HEK293 (cell line): Measurements from ENCODE around the gene KRTAP12-3.
A peak's percentile ranks its signal among the peaks of the same experiment; 100 is the strongest.

Experiments used
- CTCF ChIA-PET: fragments of 350-600 bp; formaldehyde crosslinking; extraction: SDS; loops from one replicate; lab custom pipeline; 2021; ENCODE audit warnings: antibody characterized with exemption; lab: Yijun Ruan, JAX
- POLR2A ChIA-PET: fragments of 300-600 bp; formaldehyde crosslinking; extraction: SDS; loops from one replicate; lab custom pipeline; 2020; ENCODE audit warnings: antibody characterized with exemption, inconsistent platforms; lab: Yijun Ruan, JAX
- H3K27ac ChIP-seq: fragments of 200-500 bp; sonication (Bioruptor generic); 2 replicates; pipeline ENCODE4 v1.5.1; 2014; ENCODE audit warnings: low read depth, low read length, control low read depth, inconsistent platforms; ENCODE audit errors: extremely low read depth
- H3K36me3 ChIP-seq, 2 experiments: fragments of 200-500 bp in 1 of 2; sonication (Bioruptor generic) in 1 of 2; 1 replicate in 1 of 2; 2 replicates in 1 of 2; pipeline ENCODE4 v1.5.1; 2014 to 2017; ENCODE audit warnings: inconsistent platforms in 2 of 2, low read length in 2 of 2; ENCODE audit not compliant: control insufficient read depth in 2 of 2, insufficient read depth in 1 of 2
- H3K4me1 ChIP-seq: fragments of 200-500 bp; sonication (Bioruptor generic); 2 replicates; pipeline ENCODE4 v1.5.1; 2014; ENCODE audit warnings: mild to moderate bottlenecking, low read length, inconsistent platforms; ENCODE audit not compliant: control insufficient read depth, insufficient read depth
- H3K4me3 ChIP-seq: 2 replicates; pipeline ENCODE4 v1.5.1; 2011; ENCODE audit warnings: low read depth, mild to moderate bottlenecking, control low read depth, low read length, moderate library complexity
- H3K9me3 ChIP-seq: fragments of 200-500 bp; sonication (Bioruptor generic); 2 replicates; pipeline ENCODE4 v1.5.1; 2014; ENCODE audit warnings: low read depth, low read length, inconsistent platforms; ENCODE audit not compliant: control insufficient read depth, insufficient read depth
- GLIS1 ChIP-seq: fragments of 450-650 bp; formaldehyde crosslinking; IDR thresholded peaks from 2 replicates; pipeline ENCODE4 v1.5.1; 2016; ENCODE audit warnings: missing biosample characterization, missing genetic modification characterization
- HOXD13 ChIP-seq: sonication (generic); formaldehyde crosslinking; IDR thresholded peaks from 2 replicates; pipeline ENCODE4 v1.8.0; 2022; ENCODE audit warnings: missing genetic modification reagents, borderline replicate concordance
- KLF1 ChIP-seq: fragments of 450-650 bp; formaldehyde crosslinking; IDR thresholded peaks from 2 replicates; pipeline ENCODE4 v1.5.1; 2016; ENCODE audit warnings: missing biosample characterization, missing genetic modification characterization
- KLF16 ChIP-seq: fragments of 450-650 bp; formaldehyde crosslinking; IDR thresholded peaks from 2 replicates; pipeline ENCODE4 v1.5.1; 2017; ENCODE audit warnings: missing biosample characterization, missing genetic modification characterization
- PRDM1 ChIP-seq: fragments of 450-650 bp; formaldehyde crosslinking; IDR thresholded peaks from 2 replicates; pipeline ENCODE4; 2016; ENCODE audit warnings: missing biosample characterization, missing genetic modification characterization
- REPIN1 ChIP-seq: fragments of 450-650 bp; formaldehyde crosslinking; IDR thresholded peaks from 2 replicates; pipeline ENCODE4 v1.5.1; 2017; ENCODE audit warnings: missing biosample characterization, missing genetic modification characterization, low read depth
- SETDB1 ChIP-seq: IDR thresholded peaks from one replicate; pipeline ENCODE4 v1.6.1; 2017; ENCODE audit warnings: mild to moderate bottlenecking, low read length, moderate library complexity, mixed read lengths; ENCODE audit not compliant: insufficient read length
- SP2 ChIP-seq: fragments of 450-650 bp; formaldehyde crosslinking; IDR thresholded peaks from 2 replicates; pipeline ENCODE4 v1.5.1; 2016; ENCODE audit warnings: missing biosample characterization, missing genetic modification characterization
- TRIM28 ChIP-seq: IDR thresholded peaks from 2 replicates; pipeline ENCODE4 v1.6.1; 2011; ENCODE audit warnings: low read length, control low read depth, borderline replicate concordance
- WT1 ChIP-seq: fragments of 450-650 bp; formaldehyde crosslinking; IDR thresholded peaks from 2 replicates; pipeline ENCODE4 v1.5.1; 2016; ENCODE audit warnings: missing biosample characterization, missing genetic modification characterization
- YY1 ChIP-seq: fragments of 450-650 bp; formaldehyde crosslinking; IDR thresholded peaks from 2 replicates; pipeline ENCODE4 v1.5.1; 2018; ENCODE audit warnings: missing biosample characterization, missing genetic modification characterization
- ZBTB17 ChIP-seq: fragments of 450-650 bp; formaldehyde crosslinking; IDR thresholded peaks from 2 replicates; pipeline ENCODE4 v1.5.1; 2016; ENCODE audit warnings: missing biosample characterization, missing genetic modification characterization
- ZBTB20 ChIP-seq: fragments of 450-650 bp; formaldehyde crosslinking; IDR thresholded peaks from 2 replicates; pipeline ENCODE4 v1.5.1; 2016; ENCODE audit warnings: missing biosample characterization, missing genetic modification characterization
- ZFP37 ChIP-seq: fragments of 450-650 bp; formaldehyde crosslinking; IDR thresholded peaks from 2 replicates; pipeline ENCODE4 v1.5.1; 2016; ENCODE audit warnings: missing biosample characterization, missing genetic modification characterization
- ZNF24 ChIP-seq: fragments of 450-650 bp; formaldehyde crosslinking; IDR thresholded peaks from 2 replicates; pipeline ENCODE4 v1.5.1; 2016; ENCODE audit warnings: missing biosample characterization, missing genetic modification characterization
- ZNF423 ChIP-seq: fragments of 450-650 bp; formaldehyde crosslinking; IDR thresholded peaks from 2 replicates; pipeline ENCODE4 v1.5.1; 2016; ENCODE audit warnings: missing biosample characterization, missing genetic modification characterization
- ZNF426 ChIP-seq: fragments of 450-650 bp; formaldehyde crosslinking; IDR thresholded peaks from 2 replicates; pipeline ENCODE4 v1.5.1; 2017; ENCODE audit warnings: missing biosample characterization, missing genetic modification characterization, mild to moderate bottlenecking, inconsistent platforms, moderate library complexity
- ZNF510 ChIP-seq: fragments of 450-650 bp; formaldehyde crosslinking; IDR thresholded peaks from 2 replicates; pipeline ENCODE4 v1.5.1; 2018; ENCODE audit warnings: mild to moderate bottlenecking, missing genetic modification characterization, missing biosample characterization; ENCODE audit not compliant: insufficient replicate concordance
- ZNF548 ChIP-seq: fragments of 450-650 bp; formaldehyde crosslinking; IDR thresholded peaks from 2 replicates; pipeline ENCODE4 v1.5.1; 2016; ENCODE audit warnings: missing biosample characterization, missing genetic modification characterization
- ZNF549 ChIP-seq: fragments of 450-650 bp; IDR thresholded peaks from 2 replicates; pipeline ENCODE4 v1.5.1; 2018; ENCODE audit warnings: missing biosample characterization, missing genetic modification characterization, mild to moderate bottlenecking, inconsistent platforms, moderate library complexity
- ZNF561 ChIP-seq: fragments of 450-650 bp; IDR thresholded peaks from 2 replicates; pipeline ENCODE4 v1.5.1; 2018; ENCODE audit warnings: missing biosample characterization, missing genetic modification characterization, borderline replicate concordance
- ZNF677 ChIP-seq: fragments of 450-650 bp; IDR thresholded peaks from 2 replicates; pipeline ENCODE4 v1.5.0; 2018; ENCODE audit warnings: missing biosample characterization, mild to moderate bottlenecking, missing genetic modification characterization, moderate library complexity
- ZSCAN23 ChIP-seq: fragments of 450-650 bp; formaldehyde crosslinking; IDR thresholded peaks from 2 replicates; pipeline ENCODE4 v1.5.1; 2016; ENCODE audit warnings: missing biosample characterization, missing genetic modification characterization
- TF ChIP-seq, protein P1 (sequence below): fragments of 450-650 bp; formaldehyde crosslinking; IDR thresholded peaks from 2 replicates; pipeline ENCODE4 v1.5.1; 2016; ENCODE audit warnings: missing biosample characterization, missing genetic modification characterization
- TF ChIP-seq, protein P2 (sequence below): fragments of 450-650 bp; formaldehyde crosslinking; IDR thresholded peaks from 2 replicates; pipeline ENCODE4 v1.5.1; 2016; ENCODE audit warnings: missing biosample characterization, missing genetic modification characterization
- TF ChIP-seq, protein P3 (sequence below): fragments of 450-650 bp; formaldehyde crosslinking; IDR thresholded peaks from 2 replicates; pipeline ENCODE4 v1.5.1; 2016; ENCODE audit warnings: missing biosample characterization, missing genetic modification characterization
- TF ChIP-seq, protein P4 (sequence below): fragments of 450-650 bp; IDR thresholded peaks from 2 replicates; pipeline ENCODE4 v1.5.1; 2018; ENCODE audit warnings: missing biosample characterization, mild to moderate bottlenecking, missing genetic modification characterization

Gene KRTAP12-3

DNA sequence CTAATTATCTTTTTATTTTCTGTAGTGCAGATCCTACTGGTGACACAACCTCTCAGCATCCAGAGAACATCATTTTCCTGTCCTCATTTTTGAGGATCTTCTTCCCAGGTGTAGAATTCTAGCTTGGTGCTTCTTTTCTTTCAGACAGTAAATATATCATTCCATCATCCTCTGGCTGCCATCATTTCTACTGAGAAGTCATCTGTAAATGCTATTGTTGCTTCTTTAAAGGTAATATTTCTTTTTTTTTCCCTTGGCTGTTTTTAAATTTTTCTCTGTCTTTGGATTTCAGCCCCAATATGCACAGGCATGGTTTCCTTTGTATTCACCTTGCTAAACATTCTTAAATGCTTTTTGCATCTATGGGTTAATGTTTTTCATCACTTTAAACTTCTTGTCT lies 34.2 kb upstream of the KRTAP12-3 start:
- CTCF ChIA-PET = no interaction called here
- no peaks in the 10 kb centered on the region for H3K4me1 ChIP-seq
- POLR2A ChIA-PET = no interaction called here
- no peaks in the 10 kb centered on the region for H3K36me3 ChIP-seq
- no peaks in the 10 kb centered on the region for H3K9me3 ChIP-seq
- TF ChIP-seq ZBTB20 (tag by site-specific recombination) (no peak), ZSCAN23 (no peak), ZNF548 (tag by site-specific recombination) (no peak), TRIM28 (peak; percentile 82; the same call in 1 of the 2 replicates), ZNF510 (no peak), HOXD13 (no peak), SETDB1 (peak; percentile 89), ZNF561 (tag by site-specific recombination) (no peak), ZBTB17 (tag by site-specific recombination) (no peak), SP2 (tag by site-specific recombination) (no peak), WT1 (tag by site-specific recombination) (no peak), KLF1 (tag by site-specific recombination) (no peak), ZNF423 (tag by site-specific recombination) (no peak)
- TF ChIP-seq, protein P1, sequence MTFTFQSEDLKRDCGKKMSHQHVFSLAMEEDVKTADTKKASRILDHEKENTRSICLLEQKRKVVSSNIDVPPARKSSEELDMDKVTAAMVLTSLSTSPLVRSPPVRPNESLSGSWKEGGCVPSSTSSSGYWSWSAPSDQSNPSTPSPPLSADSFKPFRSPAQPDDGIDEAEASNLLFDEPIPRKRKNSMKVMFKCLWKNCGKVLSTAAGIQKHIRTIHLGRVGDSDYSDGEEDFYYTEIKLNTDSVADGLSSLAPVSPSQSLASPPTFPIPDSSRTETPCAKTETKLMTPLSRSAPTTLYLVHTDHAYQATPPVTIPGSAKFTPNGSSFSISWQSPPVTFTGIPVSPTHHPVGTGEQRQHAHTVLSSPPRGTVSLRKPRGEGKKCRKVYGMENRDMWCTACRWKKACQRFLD = no peak
- TF ChIP-seq, protein P2, sequence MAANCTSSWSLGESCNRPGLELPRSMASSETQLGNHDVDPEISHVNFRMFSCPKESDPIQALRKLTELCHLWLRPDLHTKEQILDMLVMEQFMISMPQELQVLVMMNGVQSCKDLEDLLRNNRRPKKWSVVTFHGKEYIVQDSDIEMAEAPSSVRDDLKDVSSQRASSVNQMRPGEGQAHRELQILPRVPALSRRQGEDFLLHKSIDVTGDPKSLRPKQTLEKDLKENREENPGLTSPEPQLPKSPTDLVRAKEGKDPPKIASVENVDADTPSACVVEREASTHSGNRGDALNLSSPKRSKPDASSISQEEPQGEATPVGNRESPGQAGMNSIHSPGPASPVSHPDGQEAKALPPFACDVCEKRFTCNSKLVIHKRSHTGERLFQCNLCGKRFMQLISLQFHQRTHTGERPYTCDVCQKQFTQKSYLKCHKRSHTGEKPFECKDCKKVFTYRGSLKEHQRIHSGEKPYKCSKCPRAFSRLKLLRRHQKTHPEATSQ (tag by site-specific recombination) = no peak
- no peak overlapping the region for H3K27ac ChIP-seq
- H3K4me3 ChIP-seq = no peak overlapping the region

DNA sequence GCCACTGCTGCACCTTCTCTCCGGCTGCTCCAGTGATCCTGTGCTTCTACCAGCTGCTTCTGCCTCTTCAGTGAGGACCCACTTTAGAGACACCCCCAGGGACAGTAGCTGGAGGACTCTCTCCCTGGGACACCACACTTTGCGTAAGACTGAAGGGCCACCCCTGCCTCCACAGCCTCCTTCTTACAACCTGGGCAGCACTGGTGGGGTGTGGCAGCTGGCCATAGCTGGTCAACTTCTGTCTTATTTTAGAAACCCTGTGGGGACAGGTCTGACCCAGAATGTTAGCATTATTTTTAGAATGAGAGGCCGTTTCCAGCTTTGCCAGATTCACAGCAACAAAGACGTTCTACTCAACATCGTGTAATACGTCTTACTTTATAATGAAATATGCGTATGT lies 32.0 kb upstream of the KRTAP12-3 start:
- TF ChIP-seq ZFP37 (tag by site-specific recombination) (no peak), YY1 (no peak), ZNF549 (no peak), PRDM1 (tag by site-specific recombination) (no peak), ZNF510 (no peak), KLF16 (no peak), REPIN1 (tag by site-specific recombination) (no peak), ZNF426 (tag by site-specific recombination) (no peak), ZNF24 (tag by site-specific recombination) (no peak), ZNF677 (no peak), GLIS1 (tag by site-specific recombination) (no peak)
- TF ChIP-seq, protein P3, sequence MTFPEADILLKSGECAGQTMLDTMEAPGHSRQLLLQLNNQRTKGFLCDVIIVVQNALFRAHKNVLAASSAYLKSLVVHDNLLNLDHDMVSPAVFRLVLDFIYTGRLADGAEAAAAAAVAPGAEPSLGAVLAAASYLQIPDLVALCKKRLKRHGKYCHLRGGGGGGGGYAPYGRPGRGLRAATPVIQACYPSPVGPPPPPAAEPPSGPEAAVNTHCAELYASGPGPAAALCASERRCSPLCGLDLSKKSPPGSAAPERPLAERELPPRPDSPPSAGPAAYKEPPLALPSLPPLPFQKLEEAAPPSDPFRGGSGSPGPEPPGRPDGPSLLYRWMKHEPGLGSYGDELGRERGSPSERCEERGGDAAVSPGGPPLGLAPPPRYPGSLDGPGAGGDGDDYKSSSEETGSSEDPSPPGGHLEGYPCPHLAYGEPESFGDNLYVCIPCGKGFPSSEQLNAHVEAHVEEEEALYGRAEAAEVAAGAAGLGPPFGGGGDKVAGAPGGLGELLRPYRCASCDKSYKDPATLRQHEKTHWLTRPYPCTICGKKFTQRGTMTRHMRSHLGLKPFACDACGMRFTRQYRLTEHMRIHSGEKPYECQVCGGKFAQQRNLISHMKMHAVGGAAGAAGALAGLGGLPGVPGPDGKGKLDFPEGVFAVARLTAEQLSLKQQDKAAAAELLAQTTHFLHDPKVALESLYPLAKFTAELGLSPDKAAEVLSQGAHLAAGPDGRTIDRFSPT = no peak
- TF ChIP-seq, protein P4, sequence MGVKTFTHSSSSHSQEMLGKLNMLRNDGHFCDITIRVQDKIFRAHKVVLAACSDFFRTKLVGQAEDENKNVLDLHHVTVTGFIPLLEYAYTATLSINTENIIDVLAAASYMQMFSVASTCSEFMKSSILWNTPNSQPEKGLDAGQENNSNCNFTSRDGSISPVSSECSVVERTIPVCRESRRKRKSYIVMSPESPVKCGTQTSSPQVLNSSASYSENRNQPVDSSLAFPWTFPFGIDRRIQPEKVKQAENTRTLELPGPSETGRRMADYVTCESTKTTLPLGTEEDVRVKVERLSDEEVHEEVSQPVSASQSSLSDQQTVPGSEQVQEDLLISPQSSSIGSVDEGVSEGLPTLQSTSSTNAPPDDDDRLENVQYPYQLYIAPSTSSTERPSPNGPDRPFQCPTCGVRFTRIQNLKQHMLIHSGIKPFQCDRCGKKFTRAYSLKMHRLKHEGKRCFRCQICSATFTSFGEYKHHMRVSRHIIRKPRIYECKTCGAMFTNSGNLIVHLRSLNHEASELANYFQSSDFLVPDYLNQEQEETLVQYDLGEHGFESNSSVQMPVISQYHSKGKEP = no peak
- Histone ChIP-seq H3K27ac (no peak overlapping the region), H3K4me1 (no peaks in the 10 kb centered on the region), H3K9me3 (no peaks in the 10 kb centered on the region), H3K36me3 (no peaks in the 10 kb centered on the region), H3K4me3 (no peak overlapping the region)
- CTCF ChIA-PET = interaction anchor here (0.7 kb wide), 1 partner anchor 975 kb away, joined by 3 read pairs; no protein-coding TSS in a partner anchor
- POLR2A ChIA-PET = no interaction called here
